ELF-1 (cell line): ENCODE measurements around the gene DPYD.

ENCODE experiments used
- DNase-seq: peaks from one replicate; pipeline ENCODE4 v3.0.0-alpha.2; 2016; ENCODE audit warnings: low read depth, low spot score

The DPYD gene

GRCh38 chr1:97787231-97787630, 133.6 kb downstream of the DPYD start:
- no peak for DNase-seq

GRCh38 chr1:97784661-97785060, 136.2 kb downstream of the DPYD start:
- DNase-seq: no peak

- no peak for DNase-seq
Measured at GRCh38 chr1:97783751-97784150, 137.1 kb downstream of the DPYD start.

- DNase-seq: no peak
Measured at GRCh38 chr1:97781762-97782337, 139.0 kb downstream of the DPYD start.

GRCh38 chr1:97780884-97781283, 139.9 kb downstream of the DPYD start:
- no peak for DNase-seq

GRCh38 chr1:97778718-97779117, 142.1 kb downstream of the DPYD start:
- no peak for DNase-seq

- DNase-seq: no peak
Measured at GRCh38 chr1:97770376-97770775, 150.5 kb downstream of the DPYD start.

- DNase-seq: no peak
Measured at GRCh38 chr1:97767381-97767780, 153.5 kb downstream of the DPYD start.

- DNase-seq: no peak
Measured at GRCh38 chr1:97764991-97765390, 155.8 kb downstream of the DPYD start.

GRCh38 chr1:97761637-97762036, 159.2 kb downstream of the DPYD start:
- no peak for DNase-seq

GRCh38 chr1:97759078-97759477, 161.8 kb downstream of the DPYD start:
- no peak for DNase-seq

GRCh38 chr1:97758541-97759057, 162.2 kb downstream of the DPYD start:
- no peak for DNase-seq

- no peak for DNase-seq
Measured at GRCh38 chr1:97745912-97746311, 174.9 kb downstream of the DPYD start.

GRCh38 chr1:97744977-97745376, 175.9 kb downstream of the DPYD start:
- no peak for DNase-seq

- DNase-seq: no peak
Measured at GRCh38 chr1:97743129-97743528, 177.7 kb downstream of the DPYD start.

- no peak for DNase-seq
Measured at GRCh38 chr1:97740891-97741290, 179.9 kb downstream of the DPYD start.

GRCh38 chr1:97739596-97740103, 181.2 kb downstream of the DPYD start:
- no peak for DNase-seq

- no peak for DNase-seq
Measured at GRCh38 chr1:97738270-97738669, 182.6 kb downstream of the DPYD start.

- no peak for DNase-seq
Measured at GRCh38 chr1:97730271-97730670, 190.6 kb downstream of the DPYD start.

- DNase-seq: no peak
Measured at GRCh38 chr1:97728436-97728835, 192.4 kb downstream of the DPYD start.

- no peak for DNase-seq
Measured at GRCh38 chr1:97727029-97727428, 193.8 kb downstream of the DPYD start.

GRCh38 chr1:97726386-97726785, 194.4 kb downstream of the DPYD start:
- DNase-seq: no peak

- no peak for DNase-seq
Measured at GRCh38 chr1:97721221-97721620, 199.6 kb downstream of the DPYD start.

GRCh38 chr1:97712980-97713379, 207.9 kb downstream of the DPYD start:
- no peak for DNase-seq
